ENCODE measurements around the gene ITPR1. TPM values are rescaled to one million over a fixed set of nuclear protein-coding genes. Genes with fewer than 3 reads are reported as not detected.
A peak's percentile ranks its signal among the peaks of the same experiment; 100 is the strongest.

The ITPR1 gene
- total RNA-seq, 1 donor from 2014 or later, result 11.2 TPM

DNA sequence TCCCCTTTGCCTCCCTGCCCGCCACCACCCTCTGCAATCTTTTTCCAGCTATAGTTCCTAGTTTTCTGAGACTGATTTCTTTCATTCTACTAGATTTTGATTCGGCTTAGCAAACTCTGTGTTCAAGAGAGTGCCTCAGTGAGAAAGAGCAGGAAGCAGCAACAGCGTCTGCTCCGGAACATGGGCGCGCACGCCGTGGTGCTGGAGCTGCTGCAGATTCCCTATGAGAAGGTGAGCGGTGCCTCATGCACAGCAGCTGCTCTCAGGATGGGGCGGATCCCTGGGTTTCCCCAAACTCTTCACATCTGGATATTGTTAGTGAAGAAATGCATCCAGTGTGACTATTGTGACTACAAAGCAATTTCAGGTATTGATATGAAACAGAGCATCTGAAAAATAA is 191.8 kb downstream of the ITPR1 start:
- TF ChIP-seq, protein P1, sequence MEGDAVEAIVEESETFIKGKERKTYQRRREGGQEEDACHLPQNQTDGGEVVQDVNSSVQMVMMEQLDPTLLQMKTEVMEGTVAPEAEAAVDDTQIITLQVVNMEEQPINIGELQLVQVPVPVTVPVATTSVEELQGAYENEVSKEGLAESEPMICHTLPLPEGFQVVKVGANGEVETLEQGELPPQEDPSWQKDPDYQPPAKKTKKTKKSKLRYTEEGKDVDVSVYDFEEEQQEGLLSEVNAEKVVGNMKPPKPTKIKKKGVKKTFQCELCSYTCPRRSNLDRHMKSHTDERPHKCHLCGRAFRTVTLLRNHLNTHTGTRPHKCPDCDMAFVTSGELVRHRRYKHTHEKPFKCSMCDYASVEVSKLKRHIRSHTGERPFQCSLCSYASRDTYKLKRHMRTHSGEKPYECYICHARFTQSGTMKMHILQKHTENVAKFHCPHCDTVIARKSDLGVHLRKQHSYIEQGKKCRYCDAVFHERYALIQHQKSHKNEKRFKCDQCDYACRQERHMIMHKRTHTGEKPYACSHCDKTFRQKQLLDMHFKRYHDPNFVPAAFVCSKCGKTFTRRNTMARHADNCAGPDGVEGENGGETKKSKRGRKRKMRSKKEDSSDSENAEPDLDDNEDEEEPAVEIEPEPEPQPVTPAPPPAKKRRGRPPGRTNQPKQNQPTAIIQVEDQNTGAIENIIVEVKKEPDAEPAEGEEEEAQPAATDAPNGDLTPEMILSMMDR (IDR thresholded peaks at IDR 0.05; ENCODE audit: unreplicated experiment), result no peak
- H3K9me3 Mint-ChIP-seq (ENCODE audit: low read depth), result peaks cover 5% of the 10 kb centered on the region
- H3K36me3 Mint-ChIP-seq (ENCODE audit: insufficient read depth), result peaks cover 3% of the 10 kb centered on the region
- peaks cover 47% of the 10 kb centered on the region for H3K27me3 Mint-ChIP-seq
- H3K4me3 Mint-ChIP-seq (ENCODE audit: low read depth), result no peak overlapping the region
- H3K4me1 Mint-ChIP-seq (ENCODE audit: low read depth), result peaks cover 21% of the 10 kb centered on the region
- DNase-seq (ENCODE audit: low spot score, unreplicated experiment), result no peak
- no peak overlapping the region for H3K27ac Mint-ChIP-seq

DNA sequence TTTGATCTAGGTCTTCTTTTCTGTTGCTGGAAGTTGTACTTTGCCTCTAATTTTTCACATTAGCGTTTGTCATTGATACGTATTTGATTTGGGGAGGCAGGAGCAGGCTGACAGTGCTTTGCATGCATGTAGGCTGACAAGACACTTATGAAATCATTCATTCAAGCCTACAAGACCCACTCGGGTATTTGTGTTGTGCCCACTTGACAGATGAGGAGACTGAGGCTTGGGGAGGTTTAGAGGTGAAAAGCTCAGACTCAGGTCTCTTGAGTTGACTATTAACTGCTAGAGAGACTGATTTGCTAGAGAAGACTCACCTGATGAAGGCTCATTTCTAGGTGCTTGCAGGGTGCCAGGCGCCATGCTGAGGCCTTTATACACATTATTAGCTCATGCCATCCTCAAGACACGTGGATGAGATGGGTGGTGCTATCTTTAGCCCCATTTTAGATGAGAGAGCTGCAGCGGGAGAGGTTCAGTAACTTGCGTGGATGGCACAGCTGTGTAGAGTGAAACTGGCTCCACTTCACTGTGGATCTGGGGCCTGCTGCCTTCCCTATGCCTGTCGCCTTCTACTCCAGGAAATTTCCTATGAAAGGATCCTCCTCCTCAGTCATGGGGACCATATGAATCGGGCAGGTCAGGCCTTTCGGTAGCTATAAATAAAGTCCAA is 192.7 kb downstream of the ITPR1 start:
- Mint-ChIP-seq H3K9me3 (ENCODE audit: low read depth) (peaks cover 5% of the 10 kb centered on the region), H3K27ac (no peak overlapping the region), H3K27me3 (peaks cover 41% of the 10 kb centered on the region), H3K36me3 (ENCODE audit: insufficient read depth) (peaks cover 3% of the 10 kb centered on the region), H3K4me1 (ENCODE audit: low read depth) (peaks cover 21% of the 10 kb centered on the region), H3K4me3 (ENCODE audit: low read depth) (no peak overlapping the region)
- DNase-seq (ENCODE audit: low spot score, unreplicated experiment), result no peak
- TF ChIP-seq, protein P1 (IDR thresholded peaks at IDR 0.05; ENCODE audit: unreplicated experiment), result no peak

DNA sequence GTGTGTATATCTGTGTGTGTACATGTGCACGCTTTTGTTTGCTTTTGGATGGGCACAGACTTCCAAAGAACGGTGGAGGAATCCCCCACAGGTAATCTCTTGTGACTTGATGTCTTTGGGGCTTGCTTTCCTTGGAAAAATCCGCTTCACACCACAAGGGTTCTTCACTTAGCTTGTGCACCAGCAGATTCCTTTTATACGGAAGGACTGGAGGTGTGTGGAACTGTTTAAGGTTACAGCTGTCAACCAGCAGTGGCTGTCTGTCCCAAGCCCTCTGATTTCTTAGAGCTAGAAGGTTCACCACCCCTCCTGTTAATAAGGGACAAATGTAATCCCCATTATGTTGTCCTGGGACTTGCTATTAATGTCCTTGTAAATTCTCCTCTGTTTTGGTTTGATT is 193.5 kb downstream of the ITPR1 start:
- peaks cover 5% of the 10 kb centered on the region for H3K9me3 Mint-ChIP-seq (ENCODE audit: low read depth)
- H3K27me3 Mint-ChIP-seq, result peaks cover 40% of the 10 kb centered on the region
- DNase-seq (ENCODE audit: low spot score, unreplicated experiment), result no peak
- TF ChIP-seq, protein P1 (IDR thresholded peaks at IDR 0.05; ENCODE audit: unreplicated experiment), result no peak
- H3K27ac Mint-ChIP-seq, result peak overlapping the region; percentile 10
- peaks cover 3% of the 10 kb centered on the region for H3K36me3 Mint-ChIP-seq (ENCODE audit: insufficient read depth)
- no peak overlapping the region for H3K4me3 Mint-ChIP-seq (ENCODE audit: low read depth)
- peaks cover 18% of the 10 kb centered on the region for H3K4me1 Mint-ChIP-seq (ENCODE audit: low read depth)

DNA sequence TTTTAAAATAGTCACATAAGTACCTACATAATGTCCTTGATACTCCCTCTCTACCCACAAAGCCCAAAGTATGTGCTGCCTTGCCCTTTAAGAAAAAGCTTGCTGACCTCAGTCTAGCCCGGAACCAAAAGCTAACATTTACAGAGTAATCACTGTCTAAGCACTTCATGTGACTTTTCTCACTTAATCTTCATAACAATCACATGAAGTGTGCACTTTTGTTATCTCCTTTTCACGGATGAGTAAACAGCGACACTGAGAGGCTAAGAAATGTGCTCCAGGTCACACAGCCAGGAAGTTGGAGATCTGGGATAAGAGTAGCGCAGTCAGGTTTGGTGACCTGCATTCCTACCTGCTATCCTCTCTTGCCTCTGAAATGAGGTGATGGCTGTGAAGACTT is 194.0 kb downstream of the ITPR1 start:
- Mint-ChIP-seq H3K27ac (peak overlapping the region; percentile 10), H3K4me1 (ENCODE audit: low read depth) (peaks cover 18% of the 10 kb centered on the region), H3K4me3 (ENCODE audit: low read depth) (no peak overlapping the region), H3K36me3 (ENCODE audit: insufficient read depth) (peaks cover 3% of the 10 kb centered on the region), H3K27me3 (peaks cover 41% of the 10 kb centered on the region), H3K9me3 (ENCODE audit: low read depth) (peaks cover 5% of the 10 kb centered on the region)
- DNase-seq (ENCODE audit: low spot score, unreplicated experiment), result no peak
- TF ChIP-seq, protein P1 (IDR thresholded peaks at IDR 0.05; ENCODE audit: unreplicated experiment), result no peak

DNA sequence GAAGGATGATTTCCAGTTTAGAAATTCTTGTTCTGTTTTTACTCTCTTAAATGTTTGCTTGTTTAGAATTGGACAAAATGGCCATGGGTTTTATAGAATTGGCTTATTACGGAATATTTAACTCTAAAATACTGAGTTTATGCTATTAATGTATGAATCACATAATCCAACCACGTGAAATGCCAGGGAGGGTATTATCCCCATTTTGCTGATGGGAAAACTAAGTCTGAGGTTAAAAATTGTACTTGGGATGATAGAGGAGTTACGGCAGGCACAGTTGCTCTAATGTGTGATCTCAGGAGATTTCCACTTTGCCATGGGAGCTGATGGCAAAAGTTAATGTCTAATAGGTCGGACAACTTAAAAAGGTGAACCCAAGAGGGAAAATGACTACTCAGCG is 194.4 kb downstream of the ITPR1 start:
- DNase-seq (ENCODE audit: low spot score, unreplicated experiment), result no peak
- TF ChIP-seq, protein P1 (IDR thresholded peaks at IDR 0.05; ENCODE audit: unreplicated experiment), result no peak
- Mint-ChIP-seq H3K36me3 (ENCODE audit: insufficient read depth) (peaks cover 3% of the 10 kb centered on the region), H3K27ac (peak overlapping the region; percentile 10), H3K27me3 (peaks cover 43% of the 10 kb centered on the region), H3K4me3 (ENCODE audit: low read depth) (no peak overlapping the region), H3K9me3 (ENCODE audit: low read depth) (peaks cover 5% of the 10 kb centered on the region), H3K4me1 (ENCODE audit: low read depth) (peaks cover 21% of the 10 kb centered on the region)
